Nephron (organoid): ENCODE data around the gene FGFRL1.

Source experiments
- H3K27ac Mint-ChIP-seq, 3 experiments: 2 replicates each; pipeline ENCODE4 v1.8.0; 2020; ENCODE audit warnings: mixed read lengths in 3 of 3, mild to moderate bottlenecking in 2 of 3, moderate library complexity in 1 of 3
- H3K27me3 Mint-ChIP-seq: 2 replicates; pipeline ENCODE4 v1.8.0; 2021; ENCODE audit warnings: low read depth, mild to moderate bottlenecking, moderate library complexity, mixed read lengths
- H3K36me3 Mint-ChIP-seq: 2 replicates; pipeline ENCODE4 v1.8.0; 2020; ENCODE audit warnings: low read depth, mixed read lengths
- H3K4me1 Mint-ChIP-seq: 2 replicates; pipeline ENCODE4 v1.8.0; 2020; ENCODE audit warnings: mixed read lengths
- H3K4me3 Mint-ChIP-seq, 3 experiments: 2 replicates each; pipeline ENCODE4 v1.8.0; 2020; ENCODE audit warnings: mild to moderate bottlenecking in 3 of 3, mixed read lengths in 3 of 3, moderate library complexity in 2 of 3
- H3K9me3 Mint-ChIP-seq: 2 replicates; pipeline ENCODE4 v1.8.0; 2020; ENCODE audit warnings: mixed read lengths
- TF ChIP-seq, protein P1 (sequence below), 3 experiments: fragments of 200-600 bp; sonication (generic); IDR thresholded peaks; one replicate each; pipeline ENCODE4 v1.5.0; 2021; ENCODE audit warnings: antibody characterized with exemption in 3 of 3; ENCODE audit not compliant: unreplicated experiment in 3 of 3

FGFRL1 gene

DNA sequence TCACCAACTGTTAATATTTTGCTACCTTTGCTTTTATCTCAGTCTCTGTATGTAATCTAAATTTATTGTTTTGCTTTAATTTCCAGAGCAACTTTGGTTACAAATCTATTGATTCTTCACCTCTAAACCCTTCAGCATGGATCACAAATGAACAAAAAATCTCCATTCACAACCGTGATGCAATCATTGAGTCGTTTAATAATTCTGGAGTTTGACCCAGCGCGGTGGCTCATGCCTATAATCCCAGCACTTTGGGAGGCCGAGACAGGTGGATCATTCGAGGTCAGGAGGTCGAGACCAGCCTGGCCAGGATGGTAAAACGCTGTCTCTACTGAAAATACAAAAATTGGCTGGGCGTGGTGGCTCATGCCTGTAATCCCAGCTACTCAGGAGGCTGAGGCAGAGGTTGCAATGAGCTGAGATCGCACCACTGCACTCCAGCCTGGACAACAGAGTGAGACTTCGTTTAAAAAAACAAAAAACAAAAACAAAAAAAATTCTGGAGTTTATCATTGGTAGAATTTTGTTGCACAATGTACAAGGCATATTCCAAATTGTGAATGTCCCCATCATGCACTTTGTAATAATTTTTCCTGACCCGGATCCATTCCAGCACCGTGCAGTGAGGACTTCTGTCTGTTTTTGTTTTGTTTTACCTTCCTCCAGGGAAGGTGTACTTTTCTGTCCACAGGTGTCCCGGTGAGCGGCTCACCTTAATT is 26.9 kb upstream of the FGFRL1 start:
- TF ChIP-seq, protein P1, sequence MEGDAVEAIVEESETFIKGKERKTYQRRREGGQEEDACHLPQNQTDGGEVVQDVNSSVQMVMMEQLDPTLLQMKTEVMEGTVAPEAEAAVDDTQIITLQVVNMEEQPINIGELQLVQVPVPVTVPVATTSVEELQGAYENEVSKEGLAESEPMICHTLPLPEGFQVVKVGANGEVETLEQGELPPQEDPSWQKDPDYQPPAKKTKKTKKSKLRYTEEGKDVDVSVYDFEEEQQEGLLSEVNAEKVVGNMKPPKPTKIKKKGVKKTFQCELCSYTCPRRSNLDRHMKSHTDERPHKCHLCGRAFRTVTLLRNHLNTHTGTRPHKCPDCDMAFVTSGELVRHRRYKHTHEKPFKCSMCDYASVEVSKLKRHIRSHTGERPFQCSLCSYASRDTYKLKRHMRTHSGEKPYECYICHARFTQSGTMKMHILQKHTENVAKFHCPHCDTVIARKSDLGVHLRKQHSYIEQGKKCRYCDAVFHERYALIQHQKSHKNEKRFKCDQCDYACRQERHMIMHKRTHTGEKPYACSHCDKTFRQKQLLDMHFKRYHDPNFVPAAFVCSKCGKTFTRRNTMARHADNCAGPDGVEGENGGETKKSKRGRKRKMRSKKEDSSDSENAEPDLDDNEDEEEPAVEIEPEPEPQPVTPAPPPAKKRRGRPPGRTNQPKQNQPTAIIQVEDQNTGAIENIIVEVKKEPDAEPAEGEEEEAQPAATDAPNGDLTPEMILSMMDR (IDR thresholded peaks at IDR 0.05; ENCODE audit: unreplicated experiment in 3 of 3): no peak
- H3K27me3 Mint-ChIP-seq: no peaks in the 10 kb centered on the region
- H3K36me3 Mint-ChIP-seq: no peaks in the 10 kb centered on the region
- H3K4me1 Mint-ChIP-seq: peaks cover 11% of the 10 kb centered on the region
- no peaks in the 10 kb centered on the region for H3K9me3 Mint-ChIP-seq
- peak overlapping the region in 2 of 3 experiments; percentile 11 to 48 for H3K4me3 Mint-ChIP-seq
- H3K27ac Mint-ChIP-seq: no peak overlapping the region

DNA sequence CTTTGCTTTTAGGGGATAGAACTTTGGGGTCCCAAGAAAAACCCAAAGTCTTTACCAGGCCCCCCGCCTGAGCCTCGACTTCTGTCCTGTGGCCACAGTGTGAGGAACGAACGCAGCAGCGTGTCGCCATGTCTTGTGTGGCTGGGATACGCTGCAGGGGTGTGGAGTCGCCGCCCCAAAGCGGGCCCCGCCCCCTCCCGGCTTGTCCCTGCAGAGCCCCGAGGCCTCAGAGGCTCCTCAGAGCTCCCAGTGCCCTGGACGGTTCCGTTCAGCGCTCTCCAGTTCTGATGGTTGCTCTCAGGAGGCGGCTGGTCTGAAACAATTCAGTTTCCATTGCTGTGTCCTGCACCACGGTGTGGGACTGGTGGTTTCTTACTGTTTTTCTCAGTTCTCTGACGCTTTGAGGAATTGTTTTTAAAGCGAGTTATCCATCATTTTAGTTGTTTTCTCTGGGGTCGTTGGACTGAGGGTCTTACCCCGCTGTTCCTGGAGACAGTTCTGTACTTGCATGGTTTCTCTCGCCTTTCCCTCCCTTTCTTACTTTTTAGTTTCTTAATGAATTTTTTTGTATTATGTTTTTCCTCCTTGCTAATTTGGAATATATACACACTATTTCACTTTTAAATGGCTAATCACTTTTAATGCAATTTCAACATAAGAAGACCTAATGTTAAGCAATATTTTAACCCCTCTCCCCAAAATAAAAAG is 26.1 kb upstream of the FGFRL1 start:
- peak overlapping the region; percentile 93 to 96 (median 95) for H3K4me3 Mint-ChIP-seq
- H3K9me3 Mint-ChIP-seq: no peaks in the 10 kb centered on the region
- no peak overlapping the region for H3K27ac Mint-ChIP-seq
- H3K4me1 Mint-ChIP-seq: peaks cover 11% of the 10 kb centered on the region
- TF ChIP-seq, protein P1 (IDR thresholded peaks at IDR 0.05; ENCODE audit: unreplicated experiment in 3 of 3): no peak
- H3K27me3 Mint-ChIP-seq: no peaks in the 10 kb centered on the region
- no peaks in the 10 kb centered on the region for H3K36me3 Mint-ChIP-seq

DNA sequence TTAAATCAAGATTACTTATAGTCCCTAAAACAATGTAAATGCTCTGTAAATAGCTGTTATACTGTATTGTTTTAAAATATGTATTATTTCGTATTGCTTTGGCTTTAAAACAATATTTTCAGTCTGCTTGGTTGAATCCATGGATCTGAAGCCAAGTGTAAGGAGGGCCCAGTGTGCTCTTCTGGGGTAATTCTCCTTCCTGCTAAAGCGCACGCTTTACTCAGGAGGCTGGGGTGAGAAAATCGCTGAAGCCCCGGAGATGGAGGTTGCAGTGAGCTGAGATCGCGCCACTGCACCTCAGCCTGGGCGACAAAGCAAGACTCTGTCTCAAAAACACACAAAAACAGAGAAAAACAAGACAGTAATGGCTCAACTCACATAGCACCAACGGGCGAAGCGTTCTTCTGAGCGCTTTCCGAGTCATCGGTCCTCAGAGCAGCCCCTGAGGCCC is 25.0 kb upstream of the FGFRL1 start:
- Mint-ChIP-seq H3K36me3 (no peaks in the 10 kb centered on the region), H3K27ac (peak overlapping the region; percentile 71 to 84 (median 79)), H3K4me3 (peak overlapping the region; percentile 93 to 96 (median 95)), H3K9me3 (no peaks in the 10 kb centered on the region), H3K4me1 (peaks cover 11% of the 10 kb centered on the region), H3K27me3 (no peaks in the 10 kb centered on the region)
- TF ChIP-seq, protein P1 (IDR thresholded peaks at IDR 0.05; ENCODE audit: unreplicated experiment in 3 of 3): no peak

DNA sequence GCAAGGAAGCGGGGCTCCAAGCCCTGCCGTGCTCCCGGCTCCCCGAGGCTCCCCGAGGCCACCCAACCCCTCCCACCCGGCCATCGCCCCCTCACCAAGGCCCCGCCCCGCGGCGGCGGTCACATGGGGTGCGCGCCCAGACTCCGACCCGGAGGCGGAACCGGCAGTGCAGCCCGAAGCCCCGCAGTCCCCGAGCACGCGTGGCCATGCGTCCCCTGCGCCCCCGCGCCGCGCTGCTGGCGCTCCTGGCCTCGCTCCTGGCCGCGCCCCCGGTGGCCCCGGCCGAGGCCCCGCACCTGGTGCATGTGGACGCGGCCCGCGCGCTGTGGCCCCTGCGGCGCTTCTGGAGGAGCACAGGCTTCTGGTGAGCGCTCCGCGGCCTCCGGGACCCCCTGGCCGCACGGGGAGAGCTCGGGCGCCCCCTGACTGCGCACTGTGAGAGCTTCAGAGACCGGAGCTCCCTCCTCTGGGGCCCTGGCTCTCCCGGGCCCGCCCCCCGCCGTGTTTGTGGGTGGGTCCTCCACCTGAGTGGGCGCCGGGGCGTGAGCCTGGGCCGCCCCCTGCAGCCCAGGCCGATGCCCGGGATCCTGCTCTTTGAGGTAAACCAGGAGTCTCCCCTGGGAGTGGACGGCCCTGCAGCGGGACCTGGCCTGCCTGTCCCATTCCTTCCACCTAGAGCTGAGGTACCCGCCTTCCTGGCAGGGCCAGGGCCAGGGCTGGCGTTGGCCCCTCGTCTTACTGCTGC is 24.4 kb upstream of the FGFRL1 start, which contains the start of gene IDUA:
Gene IDUA, plus strand, starts transcription at position 166 of the 745 bp plus-strand sequence. Its CDS starts 41 bp downstream, at position 207.
- Mint-ChIP-seq H3K36me3 (no peaks in the 10 kb centered on the region), H3K27ac (peak within 1 kb of the TSS; percentile 71 to 84 (median 79)), H3K4me1 (peaks cover 11% of the 10 kb centered on the region), H3K4me3 (peak within 1 kb of the TSS; percentile 93 to 96 (median 95)), H3K9me3 (no peaks in the 10 kb centered on the region), H3K27me3 (no peaks in the 10 kb centered on the region)
- TF ChIP-seq, protein P1 (IDR thresholded peaks at IDR 0.05; ENCODE audit: unreplicated experiment in 3 of 3): peak; percentile 65 to 70 (median 67)

DNA sequence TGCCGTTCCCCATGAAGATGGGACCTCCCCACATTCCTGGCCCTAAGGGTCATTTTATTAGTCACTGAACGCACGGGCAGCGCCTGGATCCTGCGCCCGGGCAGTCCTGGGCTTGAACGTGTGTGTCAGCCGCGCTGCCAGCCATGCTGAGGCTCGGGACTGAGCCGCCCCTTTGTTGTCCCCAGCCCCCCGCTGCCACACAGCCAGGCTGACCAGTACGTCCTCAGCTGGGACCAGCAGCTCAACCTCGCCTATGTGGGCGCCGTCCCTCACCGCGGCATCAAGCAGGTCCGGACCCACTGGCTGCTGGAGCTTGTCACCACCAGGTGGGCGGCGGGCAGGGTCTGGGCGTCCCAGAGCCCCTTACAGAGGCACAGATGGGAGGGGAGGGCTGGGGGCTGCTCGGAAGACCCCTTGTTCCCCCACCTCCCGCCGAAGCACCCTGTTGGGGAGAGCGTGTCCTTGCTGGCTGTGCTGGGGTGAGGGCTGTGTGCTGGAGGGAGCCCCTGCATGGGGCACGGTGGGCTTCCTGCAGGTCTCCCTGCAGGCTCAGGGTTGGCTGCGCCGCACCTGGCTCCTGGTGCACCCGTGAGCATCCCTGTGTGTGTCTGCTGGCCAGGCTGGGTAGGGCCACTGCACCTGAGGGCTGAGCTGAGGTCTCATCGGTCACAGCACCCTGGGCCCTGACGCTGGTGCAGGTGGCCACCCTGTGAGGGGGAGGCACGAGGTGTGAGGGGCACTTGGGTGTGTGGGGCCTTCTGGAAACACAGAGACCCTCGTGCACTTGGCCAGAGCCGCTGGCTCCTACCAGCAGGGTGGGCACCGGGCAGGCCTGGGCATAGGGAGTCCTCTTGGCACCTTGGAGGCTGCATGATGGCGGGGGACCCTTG is 23.6 kb upstream of the FGFRL1 start:
- H3K27ac Mint-ChIP-seq: no peak overlapping the region
- H3K9me3 Mint-ChIP-seq: no peaks in the 10 kb centered on the region
- no peaks in the 10 kb centered on the region for H3K36me3 Mint-ChIP-seq
- H3K4me3 Mint-ChIP-seq: peak overlapping the region; percentile 83 to 84 (median 83)
- H3K4me1 Mint-ChIP-seq: peaks cover 11% of the 10 kb centered on the region
- no peaks in the 10 kb centered on the region for H3K27me3 Mint-ChIP-seq
- TF ChIP-seq, protein P1 (IDR thresholded peaks at IDR 0.05; ENCODE audit: unreplicated experiment in 3 of 3): no peak
